H7 (cell line): ENCODE results near the gene CAMK2A. TPM values are rescaled to one million over a fixed set of nuclear protein-coding genes. Genes with fewer than 3 reads are reported as not detected.
A peak's percentile ranks its signal among the peaks of the same experiment; 100 is the strongest.

Experiments used
- DNase-seq: peaks from one replicate; pipeline ENCODE4 v3.0.0; 2012
- H3K27me3 ChIP-seq: 2 replicates; pipeline ENCODE4 v1.6.0; 2011; ENCODE audit warnings: mild to moderate bottlenecking, low read length; ENCODE audit not compliant: control insufficient read depth, insufficient read depth
- H3K36me3 ChIP-seq: replicated peaks from 2 replicates; pipeline ENCODE4 v1.5.1; 2011; ENCODE audit warnings: low read length; ENCODE audit not compliant: control insufficient read depth, insufficient read depth
- H3K4me3 ChIP-seq: 2 replicates; pipeline ENCODE4 v1.5.1; 2011; ENCODE audit warnings: low read depth, mild to moderate bottlenecking, control low read depth, low read length, moderate library complexity; ENCODE audit not compliant: insufficient read depth
- total RNA-seq: library from RNA; depleted of rRNA; stranded (reverse); fragments of >200 nt; shearing (Covaris generic); gene quantifications from 2 replicates; pipeline ENCODE4 v1.2.3, GENCODE V29; 2014; rRNA removed

The CAMK2A gene
- total RNA-seq = 0.07 TPM in 1 of 2 replicates, not detected in the other

DNA sequence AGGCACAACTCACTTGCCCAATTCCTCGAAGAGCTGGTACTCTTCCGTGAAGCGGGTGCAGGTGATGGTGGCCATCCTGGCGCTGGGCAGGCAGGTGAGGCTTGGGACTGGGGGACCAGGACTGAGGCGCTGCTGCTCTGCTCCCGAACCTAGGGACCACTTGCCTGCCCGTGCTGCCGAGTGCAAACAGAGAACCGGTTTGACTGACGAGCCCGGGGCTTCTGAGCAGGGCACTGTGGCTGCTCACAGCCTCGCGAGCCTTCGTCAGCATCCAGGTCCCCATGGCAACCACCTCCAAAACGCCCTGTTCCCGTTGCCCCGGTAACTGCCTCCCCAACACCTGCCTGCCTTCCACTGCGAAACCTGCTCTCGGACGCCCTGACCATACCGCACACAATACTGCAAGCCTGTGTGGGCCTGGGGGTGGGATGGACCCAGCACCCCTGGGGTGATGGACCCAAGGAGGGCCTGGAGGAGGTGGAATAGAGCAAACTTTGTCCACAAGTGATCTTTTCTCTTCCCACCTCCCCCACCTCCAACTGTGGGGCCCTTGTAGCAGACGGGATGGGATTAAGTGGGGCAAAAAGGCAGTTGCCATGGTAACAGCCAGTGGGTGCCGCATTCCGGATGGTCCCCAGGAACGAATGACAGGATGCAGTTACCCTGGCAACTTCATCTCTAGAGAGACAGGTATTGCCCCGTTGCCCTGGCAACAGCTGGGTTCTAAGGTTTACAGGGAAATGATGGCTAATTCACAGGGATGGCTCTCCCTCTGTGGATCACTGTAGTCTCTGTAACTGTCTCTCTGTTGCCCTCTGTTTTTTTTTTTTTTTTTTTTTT lies at the start of gene CAMK2A:
Gene CAMK2A, minus strand, starts transcription at position 223 of the 840 bp plus-strand sequence. Its CDS starts 148 bp downstream, at position 75.
- no peaks in the 10 kb centered on the region for H3K27me3 ChIP-seq
- peak; percentile 90 for DNase-seq
- H3K4me3 ChIP-seq = no peak within 1 kb of the TSS

DNA sequence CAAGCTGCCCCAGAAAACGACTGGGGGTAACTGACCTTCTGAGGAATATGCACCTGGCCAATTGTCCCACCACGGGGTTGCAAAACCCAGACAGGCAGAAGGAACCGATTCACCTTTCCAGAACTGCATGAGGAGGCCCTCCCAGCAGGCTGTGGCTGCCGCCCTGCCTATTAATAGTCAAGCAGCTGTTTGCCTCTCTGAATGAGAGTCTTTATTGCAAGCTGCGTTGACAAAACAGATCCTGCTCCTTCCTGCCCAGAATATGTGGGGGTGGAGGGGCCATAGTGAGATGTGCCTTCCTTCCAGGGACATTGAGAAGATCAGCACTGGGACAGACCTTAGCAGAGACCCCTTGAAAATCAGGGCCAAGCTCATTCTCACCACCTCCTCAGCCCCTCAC lies 49.6 kb upstream of the CAMK2A start:
- no peak for DNase-seq
- Histone ChIP-seq H3K27me3 (no peaks in the 10 kb centered on the region), H3K36me3 (no peaks in the 10 kb centered on the region), H3K4me3 (no peak overlapping the region)

More for the DNA sequence above, at the start of gene CAMK2A:
- no peaks in the 10 kb centered on the region for H3K36me3 ChIP-seq

DNA sequence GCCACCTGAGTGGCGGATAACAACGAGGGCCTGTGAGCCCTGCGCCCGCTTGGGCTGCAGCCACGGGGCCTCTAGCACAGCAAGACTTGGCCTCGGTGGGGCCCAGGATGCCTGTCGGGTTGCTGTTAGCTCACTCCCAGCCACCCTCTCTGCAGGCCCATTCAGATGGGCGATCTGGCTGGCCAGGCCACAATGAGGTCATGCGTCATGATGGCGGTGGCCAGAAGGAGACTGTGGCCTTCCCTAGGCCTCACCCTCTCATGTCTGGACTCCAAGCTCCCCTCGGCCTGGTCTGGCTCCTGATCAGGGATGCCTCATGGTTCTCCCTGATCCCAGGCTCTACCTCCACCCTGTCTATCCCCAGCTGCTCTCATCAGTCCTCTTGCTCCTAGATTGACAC lies 49.0 kb upstream of the CAMK2A start:
- no peak overlapping the region for H3K4me3 ChIP-seq
- no peaks in the 10 kb centered on the region for H3K36me3 ChIP-seq
- no peaks in the 10 kb centered on the region for H3K27me3 ChIP-seq
- DNase-seq = no peak

DNA sequence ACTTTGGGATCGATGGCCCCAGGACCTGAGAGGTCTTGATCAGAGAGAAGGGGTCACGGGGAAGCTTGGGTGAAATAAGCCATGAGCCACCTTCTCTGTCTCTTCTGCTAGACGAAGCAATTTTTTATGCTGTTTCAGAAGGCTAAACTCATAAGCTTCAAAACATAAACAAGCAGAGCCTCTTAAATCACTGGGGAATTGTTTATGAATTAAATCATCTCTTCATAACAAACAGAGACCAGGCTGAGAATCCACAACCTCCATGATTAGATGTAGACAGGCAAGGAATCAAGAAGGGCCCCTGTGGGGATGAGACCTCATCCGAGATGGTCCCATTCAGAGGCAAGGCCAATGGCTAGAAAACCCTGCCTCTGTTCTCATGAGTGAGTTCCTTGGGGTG lies 46.2 kb upstream of the CAMK2A start:
- no peaks in the 10 kb centered on the region for H3K27me3 ChIP-seq
- H3K4me3 ChIP-seq = no peak overlapping the region
- no peaks in the 10 kb centered on the region for H3K36me3 ChIP-seq
- no peak for DNase-seq

DNA sequence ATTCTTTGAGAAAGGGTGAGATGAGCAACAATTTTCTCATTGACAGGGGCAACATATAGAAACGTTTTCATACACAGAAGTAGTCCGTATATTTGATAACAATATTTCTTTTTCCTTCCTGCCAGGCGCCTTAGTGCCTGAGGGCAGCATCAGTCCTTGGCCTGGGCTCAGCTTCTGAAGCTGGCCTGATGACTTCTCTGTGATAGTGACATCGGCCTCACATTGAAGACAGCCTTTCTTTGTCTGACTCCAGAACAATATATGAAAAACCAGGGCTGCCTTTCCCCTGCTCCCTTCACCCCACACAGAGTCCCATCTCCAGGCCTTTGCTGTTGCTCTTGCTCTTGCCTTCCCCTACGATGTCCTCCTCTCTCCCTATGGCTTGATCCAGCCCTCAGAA lies 43.8 kb upstream of the CAMK2A start:
- Histone ChIP-seq H3K27me3 (no peaks in the 10 kb centered on the region), H3K36me3 (no peaks in the 10 kb centered on the region), H3K4me3 (no peak overlapping the region)
- DNase-seq = no peak

DNA sequence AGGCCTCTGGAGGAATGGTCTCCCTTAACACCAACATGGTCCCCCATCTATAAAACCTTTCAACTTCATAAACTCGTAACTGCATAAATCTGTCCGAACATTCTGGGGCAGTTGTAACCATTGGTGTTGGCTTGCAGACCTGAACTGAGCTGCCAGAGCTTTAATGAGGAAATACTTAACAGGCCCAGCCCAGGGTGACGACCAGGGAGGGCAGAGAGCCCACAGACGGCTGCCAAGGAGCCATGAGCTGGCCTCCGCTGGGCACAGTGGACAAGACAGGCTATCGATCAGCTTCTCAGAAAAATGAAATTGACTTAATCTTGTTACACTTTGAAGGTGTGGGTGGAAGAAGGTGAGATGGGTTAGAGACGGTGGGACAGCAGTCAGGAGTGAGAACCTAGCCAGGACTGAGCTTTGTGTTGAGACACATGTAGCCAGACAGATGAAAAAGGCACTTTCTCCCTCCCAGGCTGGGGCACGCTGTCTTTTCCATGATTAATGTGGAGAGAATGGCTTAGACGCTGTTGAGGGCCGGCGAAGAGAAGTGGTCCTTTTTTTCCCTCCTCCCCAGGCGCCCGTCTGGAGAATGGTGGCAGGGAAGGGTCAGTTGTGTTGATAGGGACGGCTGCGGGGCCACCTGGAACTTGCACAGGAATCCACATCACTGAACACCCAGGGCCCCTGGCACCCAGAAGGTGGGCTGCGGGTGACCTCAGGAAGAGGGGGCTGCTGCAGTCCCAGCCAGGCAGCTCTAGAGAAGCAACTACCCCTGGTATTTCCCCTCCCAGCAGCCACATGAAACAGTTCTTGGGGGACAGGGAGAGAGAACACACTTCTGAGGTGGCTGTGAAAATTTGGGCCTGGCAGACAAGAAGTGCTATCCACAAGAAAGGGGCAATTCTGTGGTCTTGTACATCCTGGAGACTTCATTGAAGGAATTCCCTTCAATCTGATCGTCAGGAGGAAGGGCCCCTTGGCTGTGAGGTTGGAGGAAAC lies 40.6 kb upstream of the CAMK2A start:
- Histone ChIP-seq H3K27me3 (no peaks in the 10 kb centered on the region), H3K36me3 (no peaks in the 10 kb centered on the region), H3K4me3 (no peak overlapping the region)
- DNase-seq = no peak

DNA sequence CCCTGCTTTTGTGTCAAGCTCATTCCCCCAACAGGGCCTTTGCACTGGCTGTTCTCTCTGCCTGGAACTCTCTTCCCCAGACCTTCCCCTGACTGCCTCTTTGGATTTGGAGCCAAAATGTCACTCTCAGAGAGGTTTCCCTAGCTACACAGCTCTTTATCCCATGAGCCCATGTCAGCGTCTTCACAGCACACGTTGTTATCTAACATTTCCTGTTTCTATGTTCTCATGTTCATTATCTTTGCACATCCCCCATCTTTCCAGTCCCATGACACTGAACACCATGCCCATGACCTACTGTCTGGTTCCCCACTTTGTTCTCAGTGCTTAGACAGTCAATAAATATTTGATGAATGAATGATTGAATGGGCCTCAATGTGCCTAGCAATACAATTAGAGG lies 39.5 kb upstream of the CAMK2A start:
- no peak overlapping the region for H3K4me3 ChIP-seq
- no peaks in the 10 kb centered on the region for H3K36me3 ChIP-seq
- no peak for DNase-seq
- H3K27me3 ChIP-seq = no peaks in the 10 kb centered on the region

DNA sequence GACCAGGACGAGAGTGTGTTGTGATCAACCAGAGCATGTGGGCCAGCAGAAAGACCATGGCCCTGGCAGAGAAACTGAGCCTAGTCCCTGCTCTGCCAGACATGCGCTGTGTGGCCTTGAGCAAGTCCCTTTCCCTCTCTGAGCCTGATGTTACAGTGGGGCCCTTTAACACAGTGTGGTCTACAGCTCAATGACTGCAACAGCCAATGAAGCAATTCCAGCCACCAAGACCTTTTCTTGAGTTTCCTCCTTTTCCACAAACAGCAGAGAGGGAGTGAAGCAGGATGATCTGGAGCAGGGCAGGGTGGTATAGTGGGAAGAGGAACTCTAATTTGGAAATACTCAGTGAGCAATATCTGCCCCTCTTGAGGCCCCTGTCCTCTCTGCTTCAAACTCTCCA lies 38.9 kb upstream of the CAMK2A start:
- H3K36me3 ChIP-seq = no peaks in the 10 kb centered on the region
- no peaks in the 10 kb centered on the region for H3K27me3 ChIP-seq
- no peak for DNase-seq

DNA sequence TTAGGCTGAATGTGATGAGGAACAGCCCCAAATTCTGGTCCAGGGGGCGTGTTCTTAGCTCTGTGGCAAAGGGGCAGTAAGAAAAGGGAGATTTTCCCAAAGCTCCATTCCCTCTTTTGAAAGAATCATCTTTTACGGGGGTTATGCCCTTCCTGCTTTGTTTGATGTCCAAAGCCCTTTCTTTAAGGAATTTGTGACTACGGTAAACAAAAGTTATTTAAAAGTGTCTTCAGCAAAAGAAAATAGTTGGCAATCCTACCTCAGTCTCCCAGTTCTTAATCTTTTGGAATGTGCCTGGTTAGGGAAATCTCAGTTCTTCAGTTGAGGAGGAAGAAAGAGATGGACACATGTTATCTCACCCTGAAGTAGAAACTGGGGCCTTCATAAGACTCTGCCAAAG lies 37.6 kb upstream of the CAMK2A start:
- Histone ChIP-seq H3K27me3 (no peaks in the 10 kb centered on the region), H3K36me3 (no peaks in the 10 kb centered on the region), H3K4me3 (no peak overlapping the region)
- DNase-seq = no peak

More for the DNA sequence above, 38.9 kb upstream of the CAMK2A start:
- no peak overlapping the region for H3K4me3 ChIP-seq

DNA sequence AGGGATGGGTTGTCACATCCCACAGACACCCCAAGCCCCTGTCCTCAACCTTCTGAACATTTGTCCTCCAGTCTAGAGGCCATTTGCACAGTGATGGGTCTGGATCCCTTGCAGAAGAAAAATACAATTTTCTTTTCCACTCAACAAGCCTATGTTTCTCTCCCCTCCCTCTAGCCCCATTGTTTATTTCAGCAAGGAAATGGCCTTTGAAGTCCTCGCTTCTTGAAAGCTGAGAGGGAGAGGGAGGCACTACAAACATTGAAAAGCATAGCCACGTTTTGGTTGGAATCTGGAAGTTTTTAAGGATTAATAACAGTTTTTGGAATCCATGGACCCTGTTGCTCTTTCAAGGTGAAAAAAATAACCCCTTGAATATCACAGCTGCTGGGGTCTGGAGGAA lies 37.1 kb upstream of the CAMK2A start:
- DNase-seq = no peak
- Histone ChIP-seq H3K4me3 (no peak overlapping the region), H3K36me3 (no peaks in the 10 kb centered on the region), H3K27me3 (no peaks in the 10 kb centered on the region)

DNA sequence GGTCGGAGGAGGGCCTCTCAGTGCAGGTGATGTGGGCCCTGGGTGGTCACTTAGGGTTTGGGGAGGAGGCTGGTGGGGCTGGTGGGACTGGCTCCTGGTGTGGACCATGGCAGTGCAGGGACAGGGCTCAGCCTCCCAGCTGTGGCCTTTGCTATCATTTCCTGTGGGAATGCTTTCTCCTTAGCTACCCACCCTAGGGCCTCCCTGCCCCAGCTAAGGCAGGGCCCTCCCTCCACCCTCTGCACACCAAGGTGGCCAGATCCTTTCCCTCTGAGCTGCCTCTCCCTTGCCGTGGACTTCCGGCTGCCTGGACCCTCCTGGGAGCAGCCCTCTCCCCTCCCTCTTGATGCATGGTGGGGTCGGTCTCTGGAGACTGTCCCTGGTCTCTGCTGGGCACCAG lies 35.9 kb upstream of the CAMK2A start:
- H3K4me3 ChIP-seq = no peak overlapping the region
- no peak for DNase-seq

DNA sequence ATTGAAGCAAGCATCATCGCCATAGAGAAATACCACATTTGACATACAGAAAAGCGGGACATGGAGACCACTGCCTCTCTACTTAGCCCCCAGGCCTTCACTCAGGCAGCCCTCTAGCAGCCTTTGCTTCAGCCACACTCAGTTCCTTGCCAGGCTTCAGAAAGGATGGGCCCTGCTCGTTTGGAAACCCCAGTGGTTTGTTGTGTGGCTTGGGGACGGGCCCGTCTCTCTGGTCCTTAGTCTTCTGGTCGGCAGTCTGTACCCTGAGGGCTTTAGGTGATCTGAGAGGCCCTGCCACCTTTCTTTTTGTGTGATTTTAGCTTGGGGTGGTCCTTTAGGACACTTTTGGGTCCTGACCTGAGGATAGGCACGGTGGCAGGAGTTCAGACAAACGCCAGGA lies 34.2 kb upstream of the CAMK2A start:
- H3K4me3 ChIP-seq = no peak overlapping the region
- DNase-seq = no peak
- H3K27me3 ChIP-seq = no peaks in the 10 kb centered on the region
- H3K36me3 ChIP-seq = no peaks in the 10 kb centered on the region

More for the DNA sequence above, 35.9 kb upstream of the CAMK2A start:
- Histone ChIP-seq H3K36me3 (no peaks in the 10 kb centered on the region), H3K27me3 (no peaks in the 10 kb centered on the region)

DNA sequence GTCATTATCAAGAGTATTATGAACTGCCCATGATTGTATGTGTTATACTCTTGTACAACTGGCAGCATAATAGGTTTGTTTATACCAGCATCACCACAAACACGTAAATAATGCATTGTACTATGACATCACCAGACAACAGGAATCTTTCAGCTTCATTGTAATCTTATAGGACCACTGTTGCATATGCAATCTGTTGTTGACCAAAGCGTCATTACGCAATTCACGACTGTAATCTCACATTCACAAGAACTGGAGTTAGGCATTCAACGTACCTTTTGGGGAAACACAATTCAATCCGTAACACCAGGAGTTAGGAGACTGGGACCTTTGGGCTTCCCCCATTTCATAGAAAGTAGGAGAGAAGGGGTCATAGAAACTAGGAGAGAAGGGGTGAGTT lies 33.5 kb upstream of the CAMK2A start:
- no peaks in the 10 kb centered on the region for H3K27me3 ChIP-seq
- H3K36me3 ChIP-seq = no peaks in the 10 kb centered on the region
- DNase-seq = no peak
- H3K4me3 ChIP-seq = no peak overlapping the region

DNA sequence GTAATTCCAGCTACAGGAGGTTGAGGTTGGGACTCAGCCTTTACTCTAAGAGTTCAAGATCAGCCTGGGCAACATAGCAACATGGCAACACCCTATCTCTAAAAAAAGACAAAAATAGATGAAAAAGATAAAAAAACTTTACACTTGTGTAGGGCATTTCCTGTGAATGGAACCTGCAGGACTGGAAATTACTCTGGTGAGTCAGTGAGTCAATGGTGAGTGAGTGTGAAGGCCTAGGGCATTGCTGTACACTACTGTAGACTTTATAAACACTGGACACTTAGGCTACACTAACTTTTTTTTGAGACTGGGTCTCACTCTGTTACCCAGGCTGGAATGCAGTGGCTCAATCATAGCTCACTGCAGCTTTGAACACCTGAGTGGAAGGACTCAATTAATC lies 32.6 kb upstream of the CAMK2A start:
- H3K27me3 ChIP-seq = no peaks in the 10 kb centered on the region
- no peaks in the 10 kb centered on the region for H3K36me3 ChIP-seq
- no peak overlapping the region for H3K4me3 ChIP-seq
- no peak for DNase-seq

DNA sequence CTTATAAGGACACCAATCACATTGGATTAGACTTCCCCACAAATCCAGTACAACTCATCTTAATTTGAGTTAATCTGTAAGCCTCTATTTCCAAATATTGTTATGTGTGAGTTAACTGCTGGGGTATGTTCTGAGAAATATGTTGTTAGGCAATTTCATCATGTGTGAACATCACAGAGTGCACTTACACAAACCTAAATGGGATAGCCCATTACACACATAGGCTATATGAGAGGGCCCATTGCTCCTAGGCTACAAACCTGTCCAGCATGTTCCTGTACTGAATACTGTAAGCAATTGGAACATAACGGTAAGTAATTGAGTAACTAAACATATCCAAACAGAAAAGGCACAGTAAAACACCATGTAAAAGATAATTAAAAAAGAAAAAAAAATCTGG lies 32.2 kb upstream of the CAMK2A start:
- DNase-seq = no peak
- H3K4me3 ChIP-seq = no peak overlapping the region
- no peaks in the 10 kb centered on the region for H3K27me3 ChIP-seq
- H3K36me3 ChIP-seq = no peaks in the 10 kb centered on the region
